ENCODE measurements around the gene SMC3. TPM values are rescaled to one million over a fixed set of nuclear protein-coding genes. Genes with fewer than 3 reads are reported as not detected.
A peak's percentile ranks its signal among the peaks of the same experiment; 100 is the strongest.
"Not testable (repeated sequence)": the region's sequence is repeated elsewhere in the genome, so short reads cannot be mapped to it uniquely, and the experiment has no call there.

SMC3 gene
- total RNA-seq, 1 donor from 2014 or later: 39.8 TPM

DNA sequence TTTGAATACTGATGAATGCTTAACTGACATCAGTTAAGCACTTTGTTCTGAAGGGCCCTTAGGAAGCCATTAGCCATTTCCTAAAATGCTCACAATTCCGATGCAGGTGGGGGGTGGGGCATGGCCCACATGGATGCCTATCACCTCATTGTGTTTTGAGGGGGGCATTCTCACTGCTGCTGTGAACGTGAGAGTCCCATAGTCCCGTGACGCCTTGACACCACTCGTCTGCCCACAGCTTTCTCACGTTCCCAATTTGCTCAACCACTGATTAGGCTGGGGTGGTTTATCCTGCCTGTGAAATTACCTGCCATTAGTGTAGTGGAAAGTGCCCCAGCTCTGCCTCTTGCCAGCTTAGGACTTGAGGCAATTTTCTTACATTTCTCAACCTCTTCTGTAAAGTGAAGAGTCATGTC is 37.9 kb upstream of the SMC3 start:
- H3K4me1 Mint-ChIP-seq (ENCODE audit: unreplicated experiment): peaks cover 45% of the 10 kb centered on the region
- H3K27me3 Mint-ChIP-seq (ENCODE audit: unreplicated experiment): no peaks in the 10 kb centered on the region
- no peaks in the 10 kb centered on the region for H3K9me3 Mint-ChIP-seq (ENCODE audit: unreplicated experiment)
- H3K36me3 Mint-ChIP-seq (ENCODE audit: unreplicated experiment): no peaks in the 10 kb centered on the region
- peak overlapping the region; percentile 56 for H3K27ac Mint-ChIP-seq (ENCODE audit: unreplicated experiment)
- no peak overlapping the region for H3K4me3 Mint-ChIP-seq (ENCODE audit: unreplicated experiment)
- peak; percentile 59 for DNase-seq (ENCODE audit: extremely low spot score, unreplicated experiment)
- TF ChIP-seq, protein P1, sequence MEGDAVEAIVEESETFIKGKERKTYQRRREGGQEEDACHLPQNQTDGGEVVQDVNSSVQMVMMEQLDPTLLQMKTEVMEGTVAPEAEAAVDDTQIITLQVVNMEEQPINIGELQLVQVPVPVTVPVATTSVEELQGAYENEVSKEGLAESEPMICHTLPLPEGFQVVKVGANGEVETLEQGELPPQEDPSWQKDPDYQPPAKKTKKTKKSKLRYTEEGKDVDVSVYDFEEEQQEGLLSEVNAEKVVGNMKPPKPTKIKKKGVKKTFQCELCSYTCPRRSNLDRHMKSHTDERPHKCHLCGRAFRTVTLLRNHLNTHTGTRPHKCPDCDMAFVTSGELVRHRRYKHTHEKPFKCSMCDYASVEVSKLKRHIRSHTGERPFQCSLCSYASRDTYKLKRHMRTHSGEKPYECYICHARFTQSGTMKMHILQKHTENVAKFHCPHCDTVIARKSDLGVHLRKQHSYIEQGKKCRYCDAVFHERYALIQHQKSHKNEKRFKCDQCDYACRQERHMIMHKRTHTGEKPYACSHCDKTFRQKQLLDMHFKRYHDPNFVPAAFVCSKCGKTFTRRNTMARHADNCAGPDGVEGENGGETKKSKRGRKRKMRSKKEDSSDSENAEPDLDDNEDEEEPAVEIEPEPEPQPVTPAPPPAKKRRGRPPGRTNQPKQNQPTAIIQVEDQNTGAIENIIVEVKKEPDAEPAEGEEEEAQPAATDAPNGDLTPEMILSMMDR (IDR thresholded peaks at IDR 0.05): no peak

DNA sequence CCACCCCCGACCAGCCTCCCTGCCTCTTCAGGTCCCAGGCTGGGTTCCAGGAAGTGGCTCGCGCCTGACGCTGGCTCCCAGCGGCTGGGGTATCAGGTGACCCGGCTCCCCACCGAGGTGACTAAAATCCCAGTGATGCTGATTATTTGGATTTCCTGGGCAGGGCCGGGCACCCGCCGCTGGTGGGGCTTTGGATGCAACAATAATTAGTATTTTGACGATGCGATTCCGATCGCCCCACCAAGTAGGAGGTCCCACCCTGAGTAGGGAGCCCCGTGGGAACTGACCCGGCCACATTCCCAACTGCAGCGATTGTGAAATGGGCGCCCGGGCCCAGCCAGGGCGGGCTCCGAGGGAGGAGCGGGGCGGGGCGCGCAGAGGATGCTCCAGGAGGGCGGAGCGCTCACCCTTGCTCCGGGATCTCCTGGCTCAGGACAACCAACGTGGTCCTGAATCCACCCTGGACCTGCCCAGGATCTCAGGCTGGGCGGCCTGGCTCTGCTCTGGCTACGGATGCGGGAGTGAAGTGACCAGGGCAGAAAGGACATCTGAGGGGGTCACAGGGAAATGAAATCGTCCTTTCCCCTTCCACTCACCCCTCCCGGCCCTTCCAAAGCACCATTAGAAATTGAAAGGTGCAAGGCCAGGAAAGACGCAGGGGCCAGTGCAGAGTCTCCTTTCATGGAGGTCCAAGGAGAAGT is 37.2 kb upstream of the SMC3 start:
- TF ChIP-seq, protein P1 (IDR thresholded peaks at IDR 0.05): no peak
- Mint-ChIP-seq H3K9me3 (ENCODE audit: unreplicated experiment) (no peaks in the 10 kb centered on the region), H3K4me3 (ENCODE audit: unreplicated experiment) (peak overlapping the region; percentile 35), H3K27ac (ENCODE audit: unreplicated experiment) (peak overlapping the region; percentile 57), H3K27me3 (ENCODE audit: unreplicated experiment) (no peaks in the 10 kb centered on the region), H3K36me3 (ENCODE audit: unreplicated experiment) (no peaks in the 10 kb centered on the region), H3K4me1 (ENCODE audit: unreplicated experiment) (peaks cover 41% of the 10 kb centered on the region)
- DNase-seq (ENCODE audit: extremely low spot score, unreplicated experiment): peak; percentile 84

DNA sequence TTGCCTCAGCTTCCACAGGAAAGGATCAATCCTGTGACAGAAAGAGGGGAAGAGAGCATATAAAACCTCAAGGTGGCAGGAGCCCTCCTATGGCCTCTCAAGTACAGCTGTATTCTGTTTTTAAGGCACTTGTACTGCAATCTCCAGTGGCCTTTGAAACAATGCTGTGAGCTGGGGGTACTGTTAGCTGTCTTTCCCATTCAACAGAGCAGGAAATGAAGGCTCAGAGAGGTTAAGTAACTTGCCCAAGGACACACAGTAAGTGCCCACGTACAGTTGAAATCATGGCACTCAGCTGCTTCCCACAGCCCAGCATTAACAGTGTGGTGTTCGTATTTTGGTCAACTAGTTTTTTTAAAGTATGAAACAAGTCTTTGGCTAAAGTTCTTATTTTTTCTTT is 35.8 kb upstream of the SMC3 start:
- DNase-seq (ENCODE audit: extremely low spot score, unreplicated experiment): no peak
- Mint-ChIP-seq H3K27me3 (ENCODE audit: unreplicated experiment) (no peaks in the 10 kb centered on the region), H3K36me3 (ENCODE audit: unreplicated experiment) (no peaks in the 10 kb centered on the region), H3K27ac (ENCODE audit: unreplicated experiment) (no peak overlapping the region), H3K9me3 (ENCODE audit: unreplicated experiment) (no peaks in the 10 kb centered on the region), H3K4me1 (ENCODE audit: unreplicated experiment) (peaks cover 47% of the 10 kb centered on the region), H3K4me3 (ENCODE audit: unreplicated experiment) (no peak overlapping the region)
- TF ChIP-seq, protein P1 (IDR thresholded peaks at IDR 0.05): no peak

DNA sequence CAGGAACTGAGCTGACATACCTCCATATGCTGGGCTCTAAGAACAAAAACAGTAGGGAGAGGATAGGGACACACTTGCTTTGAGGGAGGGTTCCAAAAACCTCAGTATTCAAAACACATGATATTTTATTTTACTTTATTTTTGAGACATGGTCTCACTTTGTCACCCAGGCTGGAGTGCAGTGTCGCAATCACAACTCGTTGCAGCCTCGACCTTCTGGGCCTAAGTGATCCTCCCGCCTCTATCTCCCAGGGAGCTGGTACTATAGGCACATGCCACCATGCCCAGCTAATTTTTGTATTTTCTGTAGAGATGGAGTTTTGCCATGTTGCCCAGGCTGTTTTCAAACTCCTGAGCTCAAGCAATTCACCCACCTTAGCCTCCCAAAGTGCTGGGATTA is 34.9 kb upstream of the SMC3 start:
- H3K9me3 Mint-ChIP-seq (ENCODE audit: unreplicated experiment); DNase-seq (ENCODE audit: extremely low spot score, unreplicated experiment): not testable (repeated sequence)

DNA sequence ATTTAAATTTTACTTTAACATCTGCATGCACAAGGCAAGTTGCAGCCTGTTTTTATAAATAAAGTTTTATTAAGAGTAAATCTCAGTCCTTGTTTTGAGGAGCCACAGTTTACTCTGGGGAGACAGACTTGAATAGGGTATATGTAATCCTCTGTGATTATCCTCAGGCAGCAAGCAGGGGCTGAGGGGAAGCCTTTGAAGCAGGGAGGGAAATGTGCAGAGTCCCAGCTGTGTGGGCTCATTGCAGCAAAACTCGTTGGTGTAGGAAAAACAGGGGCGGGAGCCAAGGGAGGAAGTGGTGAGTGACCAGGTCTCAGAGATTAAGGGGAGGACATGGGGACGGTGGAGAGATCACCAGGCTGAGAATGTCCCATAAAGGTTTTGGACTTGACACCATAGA is 34.3 kb upstream of the SMC3 start:
- Mint-ChIP-seq H3K9me3 (ENCODE audit: unreplicated experiment) (no peaks in the 10 kb centered on the region), H3K27me3 (ENCODE audit: unreplicated experiment) (no peaks in the 10 kb centered on the region), H3K4me1 (ENCODE audit: unreplicated experiment) (peaks cover 35% of the 10 kb centered on the region), H3K4me3 (ENCODE audit: unreplicated experiment) (no peak overlapping the region), H3K27ac (ENCODE audit: unreplicated experiment) (no peak overlapping the region), H3K36me3 (ENCODE audit: unreplicated experiment) (no peaks in the 10 kb centered on the region)
- TF ChIP-seq, protein P1 (IDR thresholded peaks at IDR 0.05): no peak
- no peak for DNase-seq (ENCODE audit: extremely low spot score, unreplicated experiment)

More for the DNA sequence above, 34.9 kb upstream of the SMC3 start:
- not testable (repeated sequence) for H3K27ac Mint-ChIP-seq (ENCODE audit: unreplicated experiment); H3K36me3 Mint-ChIP-seq (ENCODE audit: unreplicated experiment); H3K27me3 Mint-ChIP-seq (ENCODE audit: unreplicated experiment); H3K4me3 Mint-ChIP-seq (ENCODE audit: unreplicated experiment)
- peaks cover 40% of the 10 kb centered on the region for H3K4me1 Mint-ChIP-seq (ENCODE audit: unreplicated experiment)
